ENCODE results near the gene MINAR1.

The MINAR1 gene

DNA sequence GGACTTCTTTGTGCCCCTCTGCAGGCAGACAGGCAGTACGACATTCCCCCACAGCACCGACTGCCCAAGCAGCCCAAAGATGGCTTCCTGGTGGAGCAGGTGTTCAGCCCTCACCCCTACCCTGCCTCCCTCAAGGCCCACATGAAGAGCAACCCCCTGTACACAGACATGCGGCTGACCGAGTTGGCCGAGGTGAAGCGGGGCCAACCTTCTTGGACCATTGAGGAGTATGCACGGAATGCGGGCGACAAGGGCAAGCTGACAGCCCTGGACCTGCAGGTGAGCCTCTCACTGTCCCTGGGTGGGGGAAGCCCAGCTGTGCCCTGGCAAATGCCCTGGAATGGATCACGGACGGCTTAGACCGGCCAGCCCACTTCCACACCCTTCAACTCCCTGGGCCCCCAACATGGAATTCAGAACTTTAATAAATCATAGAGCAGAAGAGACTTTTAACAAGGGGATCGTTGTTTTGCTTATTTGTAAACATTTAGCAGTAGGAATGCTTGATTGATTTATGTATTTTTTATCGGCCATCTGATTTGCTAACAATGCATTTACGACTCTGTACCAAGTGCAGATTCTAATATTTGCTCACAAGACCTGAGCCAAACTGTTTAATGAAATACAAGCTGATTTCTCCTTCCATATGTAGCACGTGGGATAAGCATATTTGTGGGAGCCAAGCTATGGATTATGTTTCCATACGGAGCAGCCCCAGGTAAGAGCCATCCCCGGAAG is 31.1 kb downstream of the MINAR1 start:
- DNase-seq (ENCODE audit: low read depth), result no peak

DNA sequence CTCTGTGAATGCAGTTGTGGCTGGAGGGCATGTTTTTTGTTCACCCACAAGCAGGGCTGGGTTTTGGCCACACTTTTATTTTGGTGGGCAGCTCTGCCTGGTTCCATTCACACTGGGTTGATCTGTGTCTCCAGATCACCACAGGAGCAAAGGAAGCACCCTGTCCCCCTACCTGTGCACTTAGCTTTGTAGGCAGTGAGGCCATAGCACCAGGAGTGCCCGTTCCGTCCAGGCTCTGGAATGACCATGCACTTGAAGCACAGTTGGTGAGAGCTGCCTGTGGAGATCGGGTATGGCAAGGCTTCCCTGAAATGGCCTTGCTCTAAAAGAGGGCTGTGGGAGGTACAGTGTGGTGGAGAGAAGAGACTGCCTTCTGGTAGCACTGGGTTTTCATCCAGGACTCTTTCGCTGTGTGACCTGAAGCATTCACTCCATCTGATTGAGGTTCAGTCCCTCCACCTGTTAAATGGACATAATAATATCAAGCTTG is 31.7 kb downstream of the MINAR1 start:
- DNase-seq (ENCODE audit: low read depth), result no peak

GRCh38 chr15:79466488-79466887 is 34.4 kb downstream of the MINAR1 start:
- no peak for DNase-seq (ENCODE audit: low read depth)

GRCh38 chr15:79467865-79468586 is 35.9 kb downstream of the MINAR1 start:
- DNase-seq (ENCODE audit: low read depth), result no peak

- no peak for DNase-seq (ENCODE audit: low read depth)
Measured at GRCh38 chr15:79472446-79472845, 40.3 kb downstream of the MINAR1 start.

- no peak for DNase-seq (ENCODE audit: low read depth)
Measured at GRCh38 chr15:79474252-79474651, 42.1 kb downstream of the MINAR1 start.

GRCh38 chr15:79475306-79475705 is 43.2 kb downstream of the MINAR1 start:
- no peak for DNase-seq (ENCODE audit: low read depth)

- DNase-seq (ENCODE audit: low read depth), result no peak
Measured at GRCh38 chr15:79478108-79478507, 46.0 kb downstream of the MINAR1 start.

DNA sequence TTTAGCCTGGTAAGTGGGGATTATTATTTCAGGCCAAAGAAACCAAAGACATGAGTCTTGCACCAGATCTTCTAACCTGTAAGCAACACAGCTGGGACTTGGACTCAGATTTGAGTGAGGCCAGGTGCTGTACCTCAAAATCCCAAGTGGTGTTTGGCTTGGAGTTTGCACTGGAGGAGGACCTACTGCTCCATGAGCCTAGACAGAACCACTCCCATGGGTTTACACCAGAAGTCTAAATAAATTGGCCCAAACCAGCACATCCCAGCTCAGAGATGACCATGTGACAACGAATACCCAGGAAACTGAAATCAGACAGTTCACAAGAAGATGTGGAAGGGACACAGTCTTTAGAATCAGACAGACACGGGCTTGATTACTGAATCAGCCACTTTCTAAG is 47.5 kb downstream of the MINAR1 start:
- no peak for DNase-seq (ENCODE audit: low read depth)

GRCh38 chr15:79481793-79482192 is 49.7 kb downstream of the MINAR1 start:
- no peak for DNase-seq (ENCODE audit: low read depth)
